GM21526 (cell line): ENCODE measurements around the gene KPNA1.

ENCODE experiments used
- ATAC-seq: cut with Tn5 transposase; IDR thresholded peaks from one replicate; pipeline ENCODE4 v1.9.1; 2021; ENCODE audit warnings: moderate library complexity; ENCODE audit not compliant: unreplicated experiment, low FRiP score

KPNA1 gene

DNA sequence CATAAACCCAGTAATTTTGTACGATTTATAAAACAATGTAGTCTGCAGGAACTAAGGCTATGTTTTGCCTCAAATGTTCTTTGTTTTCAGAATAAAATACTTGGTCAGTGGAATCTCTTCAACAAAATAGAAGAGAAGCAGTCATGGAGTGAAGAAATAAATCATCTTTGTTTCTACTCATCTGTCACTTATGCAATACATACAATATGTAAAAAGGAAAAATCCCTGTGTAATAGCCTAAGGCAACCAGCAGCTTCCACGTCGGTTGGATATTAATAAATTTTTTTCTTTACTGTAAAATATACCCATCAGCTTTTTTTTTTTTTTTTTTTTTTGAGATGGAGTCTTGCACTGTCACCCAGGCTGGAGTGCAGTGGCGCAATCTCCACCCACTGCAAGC lies 93.6 kb downstream of the KPNA1 start:
- no peak for ATAC-seq

DNA sequence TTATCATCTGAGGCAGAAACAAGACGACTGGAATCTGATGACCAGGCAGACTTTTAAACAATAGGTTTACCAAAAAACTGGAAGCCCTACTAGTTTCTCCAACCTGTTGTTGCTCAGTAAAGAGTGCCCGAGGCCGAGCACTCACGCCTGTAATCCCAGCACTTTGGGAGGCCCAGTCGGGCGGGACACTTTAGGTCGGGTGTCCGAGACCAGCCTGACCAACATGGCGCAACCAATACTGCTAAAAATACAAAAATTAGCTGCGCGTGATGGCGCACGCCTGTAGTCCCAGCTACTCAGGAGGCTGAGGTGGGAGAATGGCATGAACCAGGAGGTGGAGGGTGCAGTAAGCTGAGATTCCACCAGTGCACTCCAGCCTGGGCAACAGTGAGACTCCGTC lies 97.8 kb downstream of the KPNA1 start:
- no peak for ATAC-seq

DNA sequence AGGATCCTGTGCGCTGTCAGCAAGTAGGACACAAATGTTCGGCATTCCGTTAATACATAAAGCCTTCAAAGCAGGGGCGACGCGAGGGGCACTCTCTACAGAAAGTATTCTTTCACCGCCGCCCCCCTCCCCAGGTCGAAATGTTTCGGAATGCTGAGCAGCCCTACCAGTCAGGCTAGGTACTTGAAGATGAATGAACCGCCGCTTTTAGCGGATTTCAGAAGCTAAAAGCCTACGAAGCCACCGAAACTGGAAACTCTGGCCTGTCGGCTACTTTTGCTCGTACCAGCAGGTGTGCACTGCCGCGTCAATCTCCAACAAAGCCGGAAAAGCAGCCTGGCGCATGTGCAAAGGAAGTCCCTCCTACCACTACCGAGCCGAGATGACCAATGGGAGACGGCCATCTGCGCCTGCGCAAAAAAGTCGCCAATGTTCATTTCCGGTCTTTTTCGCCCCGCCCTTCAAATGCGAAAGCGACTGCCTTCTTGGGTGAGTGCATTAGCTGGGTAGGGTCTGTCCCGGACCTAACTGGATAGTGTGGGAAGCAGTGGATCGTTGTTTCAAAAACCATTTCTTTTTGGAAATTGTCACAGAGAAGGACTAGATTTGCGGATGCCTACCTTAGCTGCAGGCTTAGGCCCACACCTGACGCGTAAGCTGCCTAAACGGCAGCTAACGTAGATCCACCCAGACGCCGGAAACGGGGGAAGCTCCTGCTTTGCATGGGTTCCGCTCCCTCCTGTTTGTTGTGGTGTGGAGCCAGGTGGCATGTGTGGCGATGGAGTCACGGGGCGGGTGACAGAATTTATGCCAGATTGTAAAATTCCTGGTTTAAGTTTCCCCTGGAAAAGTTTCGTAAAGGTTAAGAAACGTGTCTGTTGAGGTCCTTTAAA lies 98.7 kb downstream of the KPNA1 start, which contains the start of gene WDR5B:
WDR5B (minus strand) TSS at position 301 of the 893 bp plus-strand sequence. CDS start 534 bp downstream, outside the sequence.
- peak; percentile 73 for ATAC-seq

DNA sequence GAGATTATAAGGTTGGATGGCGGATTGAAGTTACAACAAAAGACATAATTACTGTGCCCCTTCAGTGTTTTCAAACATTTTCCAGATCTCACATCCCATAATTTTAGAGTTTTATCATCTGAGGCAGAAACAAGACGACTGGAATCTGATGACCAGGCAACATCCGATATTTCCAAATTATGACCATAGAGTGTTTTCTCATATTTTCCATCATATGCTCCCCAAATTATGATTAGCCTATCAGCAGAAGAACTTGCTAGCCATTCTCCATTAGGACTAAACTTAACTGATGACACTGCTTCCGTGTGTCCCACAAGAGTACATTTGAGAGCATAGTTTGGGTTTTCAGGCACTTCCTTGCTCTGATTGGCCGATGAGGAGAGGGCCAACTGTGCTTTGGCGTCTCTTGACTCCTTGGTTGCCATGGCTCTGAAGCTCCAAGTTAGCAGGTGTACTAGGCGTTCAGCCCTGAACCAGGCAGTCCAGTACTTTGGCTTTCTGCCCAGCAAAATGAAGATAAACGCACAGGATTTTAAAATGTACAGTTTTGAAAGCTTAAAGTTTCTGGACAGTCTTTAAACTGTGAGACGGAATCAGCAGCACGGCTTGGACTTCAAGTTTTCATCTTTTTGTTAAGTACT lies 99.5 kb downstream of the KPNA1 start:
- ATAC-seq = peak; percentile 56

DNA sequence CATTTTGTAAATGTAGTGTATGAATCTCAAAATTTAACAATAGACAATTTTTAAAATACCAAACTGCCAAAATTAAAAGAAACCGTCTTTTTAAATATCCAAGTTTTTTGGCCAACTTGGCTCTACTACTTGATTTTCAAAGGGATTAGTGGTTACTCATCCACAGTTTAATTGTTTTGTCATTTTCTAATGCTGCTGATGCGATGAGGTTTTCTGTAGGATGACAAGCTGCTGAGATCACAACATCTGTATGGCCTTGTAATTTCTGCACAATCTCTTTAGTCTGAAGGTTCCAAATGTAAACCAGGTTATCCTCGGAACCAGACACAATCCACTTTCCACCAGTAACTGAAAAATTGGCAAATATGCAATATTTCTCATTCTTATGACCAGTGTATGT lies 100.3 kb downstream of the KPNA1 start:
- no peak for ATAC-seq

DNA sequence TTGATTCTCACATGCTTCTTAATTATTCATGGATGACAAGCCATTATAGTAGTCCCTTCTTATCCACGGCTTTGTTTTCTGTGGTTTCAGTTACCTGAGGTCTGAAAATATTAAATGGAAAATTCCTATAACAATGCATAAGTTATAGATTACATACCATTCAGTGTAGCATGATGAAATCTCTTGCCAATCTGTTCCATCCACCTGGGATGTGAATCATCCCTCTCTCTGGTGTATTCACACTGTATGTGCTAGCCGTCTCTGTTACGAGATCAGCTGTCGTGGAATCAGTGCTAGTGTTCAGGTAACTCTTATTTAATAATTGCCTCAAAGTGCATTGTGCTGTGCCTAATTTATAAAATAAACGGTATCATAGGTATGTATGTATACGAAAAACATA lies 104.1 kb downstream of the KPNA1 start:
- no peak for ATAC-seq

DNA sequence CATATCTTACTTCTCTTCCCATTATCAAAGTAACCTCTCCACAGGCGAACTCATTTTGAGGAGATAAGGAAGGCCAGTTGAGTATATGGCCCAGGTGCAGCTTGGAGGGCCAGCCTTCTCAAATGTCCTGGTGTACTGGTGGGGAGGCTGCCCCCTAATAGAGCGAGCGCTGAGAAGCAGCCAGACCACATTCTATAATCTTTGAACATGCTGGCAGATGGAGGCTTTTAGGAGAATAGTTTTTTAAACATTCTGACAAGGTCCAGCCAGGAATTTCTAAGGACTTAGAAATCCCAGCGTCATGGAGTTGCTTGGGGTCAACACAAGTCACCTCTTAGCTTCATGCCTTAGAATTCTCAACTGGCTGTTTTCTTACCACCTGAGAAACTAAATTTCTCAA lies 104.6 kb downstream of the KPNA1 start:
- ATAC-seq = no peak

DNA sequence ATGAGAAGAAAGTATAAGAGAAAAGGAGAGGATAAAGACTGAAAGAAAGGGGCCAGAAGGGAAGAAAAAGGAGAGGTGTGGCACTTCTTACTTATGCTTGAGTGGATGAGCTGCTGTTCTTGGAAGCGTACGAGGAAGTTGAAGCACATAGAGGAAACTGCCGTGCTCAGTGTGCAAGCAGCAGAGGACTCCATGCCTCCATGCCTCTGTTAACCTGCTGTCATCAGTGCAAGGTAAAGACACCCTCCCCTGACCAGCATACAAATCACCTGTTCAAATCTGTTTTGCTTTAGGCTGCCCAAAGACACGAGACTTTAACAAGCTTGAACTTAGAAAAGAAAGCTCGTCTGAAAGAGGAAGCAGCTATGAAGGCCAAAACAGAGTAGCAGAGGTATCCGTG lies 105.3 kb downstream of the KPNA1 start:
- no peak for ATAC-seq

DNA sequence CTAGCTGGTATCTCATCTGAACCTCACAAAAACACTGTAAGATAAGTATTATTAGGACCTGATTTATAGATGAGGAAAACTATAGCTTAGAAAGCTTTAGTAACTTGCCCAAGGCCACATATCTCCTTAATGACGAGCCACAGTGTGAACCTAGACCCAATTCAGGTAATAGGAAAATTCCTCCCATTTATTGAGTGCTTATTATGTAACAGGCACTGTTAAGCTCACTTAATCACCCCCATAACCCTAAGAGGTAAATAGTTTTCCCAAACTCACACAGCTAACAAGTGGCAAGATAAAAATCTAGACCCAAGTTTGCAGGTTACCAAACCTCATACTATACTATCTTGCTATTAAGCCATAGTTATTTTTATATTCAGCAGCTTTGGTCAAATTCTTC lies 106.8 kb downstream of the KPNA1 start:
- no peak for ATAC-seq

DNA sequence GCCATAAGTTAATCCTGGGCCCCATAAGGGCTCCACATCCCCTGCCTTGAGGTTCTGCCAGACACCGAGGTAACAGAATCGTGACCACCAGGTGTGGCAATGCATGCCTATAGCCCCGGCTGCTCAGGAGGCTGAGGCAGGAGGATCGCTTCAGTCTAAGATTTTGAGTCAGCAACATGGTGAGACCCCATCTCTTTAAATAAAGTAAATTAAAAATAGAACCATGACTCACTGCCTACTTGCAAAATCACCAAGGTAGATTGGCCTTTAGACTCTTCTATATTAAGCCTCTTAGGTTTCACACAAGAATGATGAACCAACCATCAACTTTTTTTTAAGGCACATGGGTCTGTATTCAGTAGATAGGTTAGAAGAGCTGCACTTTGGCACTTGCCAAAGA lies 108.5 kb downstream of the KPNA1 start:
- ATAC-seq = no peak

DNA sequence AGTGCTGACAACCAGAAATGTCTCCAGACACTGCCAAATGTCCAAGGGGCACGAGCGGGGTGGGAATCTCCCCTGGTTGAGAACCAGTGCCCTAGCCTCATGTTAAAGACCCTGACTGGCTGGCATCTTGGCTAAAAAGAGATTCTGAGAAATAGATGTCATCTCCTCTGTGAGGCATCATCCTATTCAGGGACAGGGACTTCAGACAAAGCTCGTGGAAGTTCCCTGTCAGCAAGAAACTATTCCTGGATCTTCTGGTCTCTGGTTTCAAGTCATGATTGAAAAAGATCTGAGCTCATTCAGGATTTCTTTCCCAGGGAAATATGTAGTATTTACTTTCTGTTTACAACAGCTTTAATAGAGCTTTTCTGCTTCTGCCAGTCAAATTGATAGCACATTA lies 109.7 kb downstream of the KPNA1 start:
- ATAC-seq = no peak

DNA sequence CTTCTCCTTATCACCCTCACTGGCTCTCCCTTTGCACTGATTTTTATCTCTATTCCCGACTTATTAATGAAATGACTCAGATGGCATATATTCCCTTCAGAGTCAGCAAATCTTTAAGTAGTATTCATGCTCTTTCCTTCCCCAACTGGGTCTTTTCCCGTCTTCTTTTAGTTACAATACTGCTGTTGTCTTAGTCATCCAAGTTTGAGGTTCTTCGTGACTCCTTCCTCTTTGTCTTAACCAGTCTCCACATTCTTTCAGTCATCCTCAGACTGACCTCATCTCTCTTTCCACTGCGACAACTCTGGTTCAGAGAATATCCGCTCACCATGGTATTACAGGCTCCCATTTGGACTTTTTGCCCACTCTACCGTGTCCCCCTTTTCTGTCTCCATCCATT lies 111.2 kb downstream of the KPNA1 start:
- ATAC-seq = no peak

DNA sequence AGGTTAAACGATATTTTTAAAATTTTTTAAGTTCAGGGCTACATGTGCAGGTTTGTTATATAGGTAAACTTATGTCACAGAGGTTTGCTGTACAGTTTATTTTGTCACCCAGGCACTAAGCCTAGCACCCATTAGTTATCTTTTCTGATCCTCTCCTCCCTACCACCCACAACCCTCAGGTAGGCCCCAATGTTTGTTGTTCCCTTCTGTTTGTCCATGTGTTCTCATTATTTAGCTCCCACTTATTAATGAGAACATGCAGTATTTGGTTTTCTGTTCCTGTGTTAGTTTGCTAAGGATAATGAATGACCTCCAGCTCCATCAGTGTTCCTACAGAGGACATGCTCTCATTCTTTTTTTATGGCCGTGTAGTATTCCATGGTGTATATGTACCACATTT lies 115.8 kb downstream of the KPNA1 start:
- no peak for ATAC-seq

DNA sequence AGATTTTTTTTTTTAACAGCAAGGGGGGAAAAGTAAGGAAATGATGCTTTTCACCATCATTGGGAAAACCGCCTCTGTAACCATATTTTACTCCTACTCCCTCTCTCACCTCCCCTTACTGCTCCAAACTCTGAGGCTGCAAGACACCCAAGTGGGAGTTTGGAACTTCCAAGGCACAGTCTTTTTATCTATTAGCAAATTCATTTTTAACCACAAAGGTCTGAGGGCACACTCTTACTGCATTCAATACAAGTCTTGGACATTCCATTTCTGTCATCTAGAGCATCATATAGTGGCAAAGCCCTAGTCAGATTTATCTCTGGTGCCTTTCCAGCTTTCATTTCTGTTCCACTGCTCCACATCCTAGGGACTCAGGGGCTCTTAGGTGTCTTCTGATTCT lies 117.5 kb downstream of the KPNA1 start:
- no peak for ATAC-seq

DNA sequence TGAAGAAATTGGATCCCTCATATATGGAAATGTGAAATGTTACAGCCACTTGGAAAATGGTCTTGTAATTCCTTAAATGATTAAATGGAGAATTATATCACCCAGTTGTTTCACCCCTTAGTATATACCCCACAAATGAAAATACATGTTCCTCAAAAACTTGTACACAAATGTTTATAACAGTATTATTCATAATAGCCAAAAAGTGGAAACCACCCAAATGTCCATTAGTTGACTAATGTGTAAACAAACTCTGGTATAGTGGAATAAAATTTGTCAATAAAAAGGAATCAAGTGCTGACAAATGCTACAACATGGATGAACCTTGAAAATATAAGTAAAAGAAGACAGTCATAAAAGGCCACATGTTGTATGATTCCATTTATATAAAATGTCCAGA lies 118.2 kb downstream of the KPNA1 start:
- no peak for ATAC-seq

DNA sequence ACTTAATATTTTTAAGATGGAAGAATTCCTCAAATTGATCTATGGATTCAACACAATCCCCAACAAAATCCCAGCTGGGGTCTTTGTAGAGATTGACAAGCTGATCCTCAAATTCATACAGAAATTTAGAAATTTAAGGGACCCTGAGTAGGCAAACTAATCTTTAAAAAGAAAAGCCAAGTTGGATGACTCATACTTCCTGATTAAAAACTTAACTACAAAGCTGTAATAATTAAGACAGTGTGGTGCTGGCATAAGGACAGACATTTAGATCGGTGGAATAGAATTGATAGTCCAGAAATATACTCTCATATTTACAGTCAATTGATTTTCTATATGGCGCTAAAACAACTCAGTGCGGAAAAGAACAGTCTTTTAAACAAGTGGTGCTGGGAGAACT lies 119.2 kb downstream of the KPNA1 start:
- ATAC-seq = no peak

DNA sequence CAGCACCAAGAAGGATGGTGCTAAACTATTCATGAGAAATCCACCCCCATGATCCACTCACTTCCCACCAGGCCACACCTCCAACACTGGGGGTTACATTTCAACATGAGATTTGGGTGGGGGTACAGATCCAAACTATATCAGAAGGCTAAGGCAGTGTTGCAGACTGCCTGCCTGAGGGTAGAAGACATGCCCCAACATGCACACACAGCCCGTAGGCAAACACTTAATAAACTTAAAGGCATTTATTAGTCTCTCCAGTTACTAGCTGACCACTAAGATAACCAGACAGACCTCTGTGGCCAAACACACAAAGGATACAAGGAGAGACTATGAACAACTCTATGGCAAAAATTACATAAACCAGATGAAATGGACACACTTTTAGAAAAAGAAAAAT lies 120.6 kb downstream of the KPNA1 start:
- ATAC-seq = no peak

DNA sequence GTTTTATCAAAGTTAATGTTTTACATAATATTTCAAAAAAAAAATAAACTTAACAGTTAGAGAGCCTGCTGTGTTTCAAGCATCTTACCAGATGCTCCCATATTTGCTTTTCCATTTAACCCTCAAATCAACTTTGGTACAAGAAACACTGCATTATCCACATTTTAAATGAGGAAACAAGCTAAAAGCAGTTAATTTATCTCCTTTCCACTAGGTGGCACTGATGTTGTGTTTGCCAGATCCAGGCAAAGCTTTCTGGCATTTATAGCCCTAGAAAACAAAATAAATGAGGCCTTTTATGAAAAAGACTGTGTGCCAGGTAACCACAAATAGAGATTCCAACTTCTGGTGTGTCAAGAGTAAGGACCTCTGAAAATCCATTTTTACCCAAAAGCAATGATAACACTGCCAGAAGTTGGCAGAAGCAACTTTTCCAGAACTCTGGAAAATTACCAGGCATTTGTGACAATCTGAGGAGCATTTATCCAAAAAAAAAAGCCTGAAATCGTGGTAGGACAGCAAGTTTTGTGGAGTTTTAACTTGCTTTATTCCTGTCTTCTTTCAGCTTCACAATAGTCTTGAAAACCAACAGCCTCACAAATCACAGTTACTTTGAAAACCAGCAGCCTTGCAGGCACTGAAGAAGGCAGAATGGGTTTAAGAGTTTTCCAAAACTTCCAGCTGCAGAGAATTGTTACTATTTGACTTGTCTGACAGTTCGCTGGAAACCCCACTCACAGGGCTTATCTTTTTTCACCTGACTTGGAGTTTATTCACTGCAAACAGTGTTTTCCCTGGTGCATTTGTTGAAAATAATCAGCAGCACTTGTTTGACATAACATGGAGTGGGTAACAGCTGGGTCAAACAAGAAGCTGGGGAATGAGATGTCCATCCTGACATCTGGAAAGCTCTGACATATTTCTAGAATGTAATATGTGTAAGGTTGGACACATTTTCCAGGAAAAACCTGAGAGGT lies 121.6 kb downstream of the KPNA1 start:
- no peak for ATAC-seq

DNA sequence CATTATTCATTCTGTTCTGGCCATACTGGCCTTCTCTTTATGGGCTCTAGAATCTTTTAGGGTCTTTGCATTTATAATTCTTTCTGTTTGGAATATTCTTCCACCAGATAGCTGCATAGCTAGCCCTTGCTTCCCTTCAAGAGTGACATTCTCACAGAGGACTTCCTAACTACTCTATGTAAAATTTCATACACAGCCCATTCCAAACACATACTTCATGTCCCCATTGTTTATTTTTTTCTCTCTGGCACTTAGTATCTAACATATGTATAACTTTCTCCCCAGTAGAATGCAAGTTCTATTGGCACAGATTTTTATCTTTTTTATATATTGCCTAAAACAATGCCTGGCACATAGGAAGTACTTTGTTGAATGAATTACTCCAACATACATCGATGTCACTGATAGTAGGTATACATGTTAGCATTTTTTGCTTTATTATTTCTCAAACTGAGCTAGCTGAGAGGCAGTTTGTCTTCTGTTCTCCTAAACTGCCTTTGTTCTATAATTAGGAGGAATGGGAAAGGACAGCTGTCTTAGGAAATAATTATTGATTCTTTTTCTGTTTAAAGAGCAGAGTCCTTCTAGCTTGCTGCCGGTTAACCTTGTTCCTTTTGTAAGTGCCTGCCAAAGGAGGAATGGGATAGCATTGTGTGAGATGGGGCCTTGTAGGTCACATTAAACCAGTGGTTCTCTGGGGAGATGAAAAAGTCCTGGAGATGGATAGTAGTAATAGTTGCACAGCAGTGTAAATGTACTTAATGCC lies 122.9 kb downstream of the KPNA1 start:
- no peak for ATAC-seq

DNA sequence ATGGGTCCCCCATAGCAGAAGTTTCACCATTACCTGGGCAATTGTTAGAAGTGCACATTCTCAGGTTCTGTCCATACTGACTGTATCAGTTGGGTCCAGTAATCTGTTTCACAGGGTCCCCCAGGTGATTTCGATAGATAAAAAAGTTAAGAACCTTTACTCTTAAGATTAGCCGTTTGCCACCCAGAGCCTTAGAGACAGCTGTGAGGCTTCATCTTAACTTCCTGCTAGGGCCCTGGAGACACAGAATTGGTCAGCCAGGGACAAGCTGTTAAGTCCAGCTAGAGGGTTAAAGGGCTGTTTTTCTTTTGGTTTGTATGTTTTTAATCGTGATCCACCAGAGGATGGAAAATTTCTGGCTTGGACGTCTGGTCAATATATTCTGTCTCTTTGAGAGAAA lies 124.1 kb downstream of the KPNA1 start:
- no peak for ATAC-seq
